A673 (cell line): ENCODE measurements around the gene AP3S1. TPM values are rescaled to one million over a fixed set of nuclear protein-coding genes. Genes with fewer than 3 reads are reported as not detected.
A peak's percentile ranks its signal among the peaks of the same experiment; 100 is the strongest.

Experiments
- BruUV-seq: library from RNA; stranded (reverse); fragments of 400-500 nt; replicated peaks from 2 replicates; lab custom pipeline; 2021; lab: Mats Ljungman, UMichigan
- CTCF ChIA-PET: fragments of 300-600 bp; sonication (Branson Sonifier 250); formaldehyde crosslinking; loops from one replicate; lab custom pipeline; 2022; ENCODE audit warnings: antibody characterized with exemption; lab: Charles Lee
- POLR2A ChIA-PET: fragments of 300-600 bp; sonication (Branson Sonifier 250); formaldehyde crosslinking; loops from one replicate; lab custom pipeline; 2022; ENCODE audit warnings: antibody characterized with exemption; ENCODE audit not compliant: low non-redundant PET; lab: Charles Lee
- DNase-seq: peaks from one replicate; pipeline ENCODE4 v3.0.0-alpha.2; 2015; ENCODE audit warnings: low spot score
- H3K27ac ChIP-seq: fragments of 200-600 bp; sonication (generic); 2 replicates; pipeline ENCODE4 v1.5.1; 2016; ENCODE audit warnings: mixed run types, low read depth, mild to moderate bottlenecking, mixed read lengths, antibody characterized with exemption, low read length; ENCODE audit not compliant: poor library complexity, severe bottlenecking
- H3K27me3 ChIP-seq: fragments of 200-600 bp; sonication (generic); replicated peaks from 2 replicates; pipeline ENCODE4 v1.6.1; 2017; ENCODE audit warnings: mixed run types, low read depth, mild to moderate bottlenecking, mixed read lengths, antibody characterized with exemption, low read length; ENCODE audit not compliant: insufficient read depth, poor library complexity
- H3K36me3 ChIP-seq: fragments of 200-600 bp; sonication (generic); 2 replicates; pipeline ENCODE4 v1.6.1; 2016; ENCODE audit warnings: mixed run types, mild to moderate bottlenecking, mixed read lengths, antibody characterized with exemption, low read length; ENCODE audit not compliant: insufficient read depth, poor library complexity, severe bottlenecking
- H3K4me1 ChIP-seq: fragments of 200-600 bp; sonication (generic); 2 replicates; pipeline ENCODE4 v1.6.1; 2017; ENCODE audit warnings: mixed run types, mild to moderate bottlenecking, mixed read lengths, antibody characterized with exemption, low read length; ENCODE audit not compliant: insufficient read depth, poor library complexity, severe bottlenecking
- H3K4me3 ChIP-seq: fragments of 200-600 bp; sonication (generic); 2 replicates; pipeline ENCODE4 v1.5.1; 2016; ENCODE audit warnings: low read depth, mixed run types, mild to moderate bottlenecking, mixed read lengths, low read length; ENCODE audit not compliant: poor library complexity, severe bottlenecking
- H3K9me3 ChIP-seq: fragments of 200-600 bp; sonication (generic); 2 replicates; pipeline ENCODE4 v1.6.1; 2016; ENCODE audit warnings: mixed run types, low read depth, mild to moderate bottlenecking, mixed read lengths, antibody characterized with exemption, low read length; ENCODE audit not compliant: poor library complexity, severe bottlenecking
- CTCF ChIP-seq: fragments of 300-800, 200-600 bp; sonication (generic); conservative IDR thresholded peaks from 2 replicates; pipeline ENCODE4 v1.5.1; 2017; ENCODE audit warnings: low read depth, mild to moderate bottlenecking, antibody characterized with exemption, low read length, moderate library complexity, mixed read lengths
- EZH2 ChIP-seq: fragments of 200-600 bp; sonication (generic); IDR thresholded peaks from 2 replicates; pipeline ENCODE4 v1.6.1; 2017; ENCODE audit warnings: borderline replicate concordance, low read depth, mild to moderate bottlenecking, mixed read lengths, antibody characterized with exemption, low read length; ENCODE audit not compliant: poor library complexity, severe bottlenecking
- intact Hi-C: fragments of 100-400 bp; cut with micrococcal nuclease; formaldehyde crosslinking; loops from one replicate; pipeline ENCODE4 v1.10.0; 2022; ENCODE audit not compliant: unreplicated experiment
- total RNA-seq: library from RNA; stranded (reverse); gene quantifications from 2 replicates; pipeline ENCODE4 v1.2.3, GENCODE V29; 2021

AP3S1 gene
- total RNA-seq, 1 experiment from 2014 or later = 66.9 TPM

- Histone ChIP-seq H3K27ac (no peak within 1 kb of the TSS), H3K27me3 (peaks cover 92% of the 10 kb centered on the region), H3K36me3 (no peaks in the 10 kb centered on the region), H3K4me1 (no peaks in the 10 kb centered on the region), H3K4me3 (no peak within 1 kb of the TSS), H3K9me3 (no peaks in the 10 kb centered on the region)
- intact Hi-C loops = no loop called here
- no TSS peak for BruUV-seq
- ChIA-PET CTCF (no interaction called here), POLR2A (no interaction called here)
- TF ChIP-seq CTCF = no peak
- no peak for TF ChIP-seq EZH2
- no peak for DNase-seq
Measured at GRCh38 chr5:115962239-115962564, 120.5 kb downstream of the AP3S1 start, which contains the start of gene LVRN. LVRN (plus strand) TSS chr5:115962475; CDS start chr5:115962618, 143 bp downstream.

DNA sequence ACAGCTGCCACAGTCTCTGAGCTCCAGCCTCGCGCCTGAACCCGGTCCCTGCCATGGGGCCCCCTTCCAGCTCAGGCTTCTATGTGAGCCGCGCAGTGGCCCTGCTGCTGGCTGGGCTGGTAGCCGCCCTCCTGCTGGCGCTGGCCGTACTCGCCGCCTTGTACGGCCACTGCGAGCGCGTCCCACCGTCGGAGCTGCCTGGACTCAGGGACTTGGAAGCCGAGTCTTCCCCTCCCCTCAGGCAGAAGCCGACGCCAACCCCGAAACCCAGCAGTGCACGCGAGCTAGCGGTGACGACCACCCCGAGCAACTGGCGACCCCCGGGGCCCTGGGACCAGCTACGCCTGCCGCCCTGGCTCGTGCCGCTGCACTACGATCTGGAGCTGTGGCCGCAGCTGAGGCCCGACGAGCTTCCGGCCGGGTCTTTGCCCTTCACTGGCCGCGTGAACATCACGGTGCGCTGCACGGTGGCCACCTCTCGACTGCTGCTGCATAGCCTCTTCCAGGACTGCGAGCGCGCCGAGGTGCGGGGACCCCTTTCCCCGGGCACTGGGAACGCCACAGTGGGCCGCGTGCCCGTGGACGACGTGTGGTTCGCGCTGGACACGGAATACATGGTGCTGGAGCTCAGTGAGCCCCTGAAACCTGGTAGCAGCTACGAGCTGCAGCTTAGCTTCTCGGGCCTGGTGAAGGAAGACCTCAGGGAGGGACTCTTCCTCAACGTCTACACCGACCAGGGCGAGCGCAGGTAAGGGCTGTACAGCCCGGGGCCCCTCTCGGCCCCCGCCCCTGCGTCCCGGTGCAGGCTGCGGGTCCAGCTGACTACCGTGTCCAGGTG is 121.0 kb downstream of the AP3S1 start:
- H3K9me3 ChIP-seq = no peaks in the 10 kb centered on the region
- CTCF ChIA-PET = no interaction called here
- TF ChIP-seq CTCF (no peak), EZH2 (peak; percentile 25)
- no peaks in the 10 kb centered on the region for H3K36me3 ChIP-seq
- no TSS peak for BruUV-seq
- peaks cover 88% of the 10 kb centered on the region for H3K27me3 ChIP-seq
- H3K27ac ChIP-seq = no peak overlapping the region
- no peak for DNase-seq
- no peaks in the 10 kb centered on the region for H3K4me1 ChIP-seq
- intact Hi-C loops = no loop called here
- POLR2A ChIA-PET = no interaction called here
- H3K4me3 ChIP-seq = no peak overlapping the region

GRCh38 chr5:115963566-115963965 is 121.8 kb downstream of the AP3S1 start:
- peaks cover 85% of the 10 kb centered on the region for H3K27me3 ChIP-seq
- H3K27ac ChIP-seq = no peak overlapping the region
- no TSS peak for BruUV-seq
- ChIA-PET POLR2A (no interaction called here), CTCF (no interaction called here)
- no peak for TF ChIP-seq CTCF
- no peak for TF ChIP-seq EZH2
- no peaks in the 10 kb centered on the region for H3K4me1 ChIP-seq
- no peak overlapping the region for H3K4me3 ChIP-seq
- H3K9me3 ChIP-seq = no peaks in the 10 kb centered on the region
- intact Hi-C loops = no loop called here
- DNase-seq = no peak
- H3K36me3 ChIP-seq = no peaks in the 10 kb centered on the region

Other genes starting within 250 kb of the AP3S1 start
- gene TICAM2, start 239.5 kb upstream of the AP3S1 start, total RNA-seq = 0.32 and 1.3 TPM in 2 replicates
- gene TMED7, start 215.9 kb upstream of the AP3S1 start, total RNA-seq = 62.8 and 65.1 TPM in 2 replicates
- gene CDO1, start 25.3 kb upstream of the AP3S1 start, total RNA-seq = 1.5 and 3.2 TPM in 2 replicates
- gene ATG12, start 370 bp upstream of the AP3S1 start, total RNA-seq = 55.8 and 59.6 TPM in 2 replicates
- gene LVRN, start 120.5 kb downstream of the AP3S1 start, total RNA-seq = not detected in 2 replicates
- gene ARL14EPL, start 190.5 kb downstream of the AP3S1 start, total RNA-seq = not detected in 2 replicates
- 35.4 and 36.5 TPM in 2 replicates for gene COMMD10, start 243.1 kb downstream of the AP3S1 start, total RNA-seq